Myocyte (in vitro differentiated cells): ENCODE results near the gene TK2. TPM values are rescaled to one million over a fixed set of nuclear protein-coding genes. Genes with fewer than 3 reads are reported as not detected.
A peak's percentile ranks its signal among the peaks of the same experiment; 100 is the strongest.
"Not testable (repeated sequence)": the region's sequence is repeated elsewhere in the genome, so short reads cannot be mapped to it uniquely, and the experiment has no call there.

Source experiments
- DNase-seq: peaks from one replicate; pipeline ENCODE4 v3.0.0-alpha.2; 2012; ENCODE audit warnings: low read depth
- polyA plus RNA-seq: library from polyadenylated mRNA; unstranded; fragments of >200 nt; gene quantifications from one replicate; pipeline ENCODE4 v1.2.1, GENCODE V29; 2012; ENCODE audit warnings: missing spikeins
- total RNA-seq: library from RNA; depleted of rRNA; stranded (reverse); fragments of >200 nt; gene quantifications from 2 replicates; pipeline ENCODE4 v1.2.3, GENCODE V29; 2014

TK2 gene
- 18.9 and 21.2 TPM in 2 replicates for total RNA-seq
- 35.8 TPM for polyA plus RNA-seq

- DNase-seq, result peak; percentile 79
Measured at GRCh38 chr16:66549284-66550131, at the start of gene TK2. Gene TK2 (minus strand): TSS chr16:66550122. CDS start chr16:66550061, 61 bp downstream.

- DNase-seq, result no peak
Measured at GRCh38 chr16:66598111-66598510, 48.2 kb upstream of the TK2 start.

- no peak for DNase-seq
Measured at GRCh38 chr16:66596986-66597848, 47.3 kb upstream of the TK2 start.

GRCh38 chr16:66596559-66596958 is 46.6 kb upstream of the TK2 start:
- DNase-seq, result not testable (repeated sequence)

- no peak for DNase-seq
Measured at GRCh38 chr16:66594739-66595138, 44.8 kb upstream of the TK2 start.

GRCh38 chr16:66592814-66593213 is 42.9 kb upstream of the TK2 start:
- DNase-seq, result no peak

GRCh38 chr16:66592241-66592640 is 42.3 kb upstream of the TK2 start:
- DNase-seq, result no peak

GRCh38 chr16:66591018-66591417 is 41.1 kb upstream of the TK2 start:
- no peak for DNase-seq

- DNase-seq, result no peak
Measured at GRCh38 chr16:66590322-66590721, 40.4 kb upstream of the TK2 start.

GRCh38 chr16:66588981-66589713 is 39.2 kb upstream of the TK2 start:
- DNase-seq, result no peak

GRCh38 chr16:66587881-66588600 is 38.1 kb upstream of the TK2 start:
- no peak for DNase-seq

GRCh38 chr16:66585481-66586239 is 35.7 kb upstream of the TK2 start:
- no peak for DNase-seq

- no peak for DNase-seq
Measured at GRCh38 chr16:66581246-66581952, 31.5 kb upstream of the TK2 start.

- peak; percentile 89 for DNase-seq
Measured at GRCh38 chr16:66580605-66581209, 30.8 kb upstream of the TK2 start.

- DNase-seq, result no peak
Measured at GRCh38 chr16:66578651-66579531, 29.0 kb upstream of the TK2 start, which contains the start of gene CMTM2. Gene CMTM2 (plus strand): TSS chr16:66579463. CDS start chr16:66579608, 145 bp downstream.

GRCh38 chr16:66576296-66576695 is 26.4 kb upstream of the TK2 start:
- DNase-seq, result no peak

- no peak for DNase-seq
Measured at GRCh38 chr16:66575060-66575459, 25.1 kb upstream of the TK2 start.

- no peak for DNase-seq
Measured at GRCh38 chr16:66574531-66574930, 24.6 kb upstream of the TK2 start.
